Measurements from ENCODE around the gene INTU. TPM values are rescaled to one million over a fixed set of nuclear protein-coding genes. Genes with fewer than 3 reads are reported as not detected.

The INTU gene
- total and polyA plus RNA-seq, 9 of the 15 experiments (the other 6 are each of a cell fraction or from before 2014, with no cell fraction given) = 1.5 to 8.9 (median 3.9) TPM

- TF ChIP-seq VEZF1 (CRISPR knock-in tag; IDR thresholded peaks at IDR 0.05) = no peak
- TF ChIP-seq, protein P1, sequence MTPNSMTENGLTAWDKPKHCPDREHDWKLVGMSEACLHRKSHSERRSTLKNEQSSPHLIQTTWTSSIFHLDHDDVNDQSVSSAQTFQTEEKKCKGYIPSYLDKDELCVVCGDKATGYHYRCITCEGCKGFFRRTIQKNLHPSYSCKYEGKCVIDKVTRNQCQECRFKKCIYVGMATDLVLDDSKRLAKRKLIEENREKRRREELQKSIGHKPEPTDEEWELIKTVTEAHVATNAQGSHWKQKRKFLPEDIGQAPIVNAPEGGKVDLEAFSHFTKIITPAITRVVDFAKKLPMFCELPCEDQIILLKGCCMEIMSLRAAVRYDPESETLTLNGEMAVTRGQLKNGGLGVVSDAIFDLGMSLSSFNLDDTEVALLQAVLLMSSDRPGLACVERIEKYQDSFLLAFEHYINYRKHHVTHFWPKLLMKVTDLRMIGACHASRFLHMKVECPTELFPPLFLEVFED (CRISPR knock-in tag; conservative IDR thresholded peaks at IDR 0.05) = 0 out of 2 replicates have a peak, but pooled peaks have one; percentile 20
- TF ChIP-seq POLR2H (tag; IDR thresholded peaks at IDR 0.05; ENCODE audit: low read depth) = peak; percentile 69
- no peak for TF ChIP-seq GATAD2B (IDR thresholded peaks at IDR 0.05; ENCODE audit: borderline replicate concordance)
- TF ChIP-seq ZNF717 (CRISPR knock-in tag; IDR thresholded peaks at IDR 0.05) = 0 out of 2 replicates have a peak, but pooled peaks have one; percentile 27
- 0 out of 2 replicates have a peak, but pooled peaks have one; percentile 58 for TF ChIP-seq ZBTB17 (CRISPR knock-in tag; IDR thresholded peaks at IDR 0.05)
- TF ChIP-seq STAT5B (CRISPR knock-in tag; IDR thresholded peaks at IDR 0.05) = peak; percentile 58; the same call in 1 of the 2 replicates
- no peak for TF ChIP-seq KAT8 (IDR thresholded peaks at IDR 0.05; ENCODE audit: low read depth)
- no peak for TF ChIP-seq MTF1 (CRISPR knock-in tag; IDR thresholded peaks at IDR 0.05; ENCODE audit: borderline replicate concordance)
- no peak for TF ChIP-seq ZSCAN29 (IDR thresholded peaks at IDR 0.05)
- peak; percentile 93 for TF ChIP-seq ZNF583 (CRISPR knock-in tag; IDR thresholded peaks at IDR 0.05)
- TF ChIP-seq ARID3B (CRISPR knock-in tag; IDR thresholded peaks at IDR 0.05; ENCODE audit: borderline replicate concordance) = no peak
- TF ChIP-seq, protein P2, sequence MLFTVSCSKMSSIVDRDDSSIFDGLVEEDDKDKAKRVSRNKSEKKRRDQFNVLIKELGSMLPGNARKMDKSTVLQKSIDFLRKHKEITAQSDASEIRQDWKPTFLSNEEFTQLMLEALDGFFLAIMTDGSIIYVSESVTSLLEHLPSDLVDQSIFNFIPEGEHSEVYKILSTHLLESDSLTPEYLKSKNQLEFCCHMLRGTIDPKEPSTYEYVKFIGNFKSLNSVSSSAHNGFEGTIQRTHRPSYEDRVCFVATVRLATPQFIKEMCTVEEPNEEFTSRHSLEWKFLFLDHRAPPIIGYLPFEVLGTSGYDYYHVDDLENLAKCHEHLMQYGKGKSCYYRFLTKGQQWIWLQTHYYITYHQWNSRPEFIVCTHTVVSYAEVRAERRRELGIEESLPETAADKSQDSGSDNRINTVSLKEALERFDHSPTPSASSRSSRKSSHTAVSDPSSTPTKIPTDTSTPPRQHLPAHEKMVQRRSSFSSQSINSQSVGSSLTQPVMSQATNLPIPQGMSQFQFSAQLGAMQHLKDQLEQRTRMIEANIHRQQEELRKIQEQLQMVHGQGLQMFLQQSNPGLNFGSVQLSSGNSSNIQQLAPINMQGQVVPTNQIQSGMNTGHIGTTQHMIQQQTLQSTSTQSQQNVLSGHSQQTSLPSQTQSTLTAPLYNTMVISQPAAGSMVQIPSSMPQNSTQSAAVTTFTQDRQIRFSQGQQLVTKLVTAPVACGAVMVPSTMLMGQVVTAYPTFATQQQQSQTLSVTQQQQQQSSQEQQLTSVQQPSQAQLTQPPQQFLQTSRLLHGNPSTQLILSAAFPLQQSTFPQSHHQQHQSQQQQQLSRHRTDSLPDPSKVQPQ (CRISPR knock-in tag; IDR thresholded peaks at IDR 0.05; ENCODE audit: borderline replicate concordance) = peak; percentile 38; the same call in 1 of the 2 replicates
- peak; percentile 91 for TF ChIP-seq KLF13 (tag; IDR thresholded peaks at IDR 0.05; ENCODE audit: borderline replicate concordance, low read depth)
- no peak for TF ChIP-seq ZBTB7A (IDR thresholded peaks at IDR 0.05; ENCODE audit: borderline replicate concordance, control insufficient read depth, low read depth, low read length)
- TF ChIP-seq ZNF830 (CRISPR knock-in tag; IDR thresholded peaks at IDR 0.05) = 0 out of 2 replicates have a peak, but pooled peaks have one; percentile 51
- no peak for TF ChIP-seq ZNF408 (CRISPR knock-in tag; IDR thresholded peaks at IDR 0.05; ENCODE audit: low read depth)
- no peak for TF ChIP-seq THAP12 (CRISPR knock-in tag; IDR thresholded peaks at IDR 0.05)
- TF ChIP-seq CEBPB (tag; IDR thresholded peaks at IDR 0.05) = no peak
- peak; percentile 97 for TF ChIP-seq SMAD4 (CRISPR knock-in tag; conservative IDR thresholded peaks at IDR 0.05)
Measured at GRCh38 chr4:127630152-127630551, 2.6 kb upstream of the INTU start (continued).
